ENCODE measurements around the gene CALY.
"Not testable (repeated sequence)": the region's sequence is repeated elsewhere in the genome, so short reads cannot be mapped to it uniquely, and the experiment has no call there.

Gene CALY

GRCh38 chr10:133336577-133337369 is at the start of gene CALY:
TSS of gene CALY (minus strand) at chr10:133336896. CDS start at chr10:133328989, 7,907 bp downstream.
- peak; percentile 30 for DNase-seq (ENCODE audit: low read depth)

- no peak for DNase-seq (ENCODE audit: low read depth)
These were observed 48.5 kb upstream of the CALY start for GRCh38 chr10:133385214-133385613.

- DNase-seq (ENCODE audit: low read depth), result no peak
These were observed 47.4 kb upstream of the CALY start for GRCh38 chr10:133384071-133384470.

- no peak for DNase-seq (ENCODE audit: low read depth)
These were observed 46.9 kb upstream of the CALY start for GRCh38 chr10:133383551-133383950.

GRCh38 chr10:133381036-133381435 is 44.3 kb upstream of the CALY start:
- no peak for DNase-seq (ENCODE audit: low read depth)

GRCh38 chr10:133379801-133380666 is 43.3 kb upstream of the CALY start:
- no peak for DNase-seq (ENCODE audit: low read depth)

GRCh38 chr10:133379152-133379800 is 42.6 kb upstream of the CALY start, which contains the start of gene PAOX:
TSS of gene PAOX (plus strand) at chr10:133379262. CDS start at chr10:133379317, 55 bp downstream.
- no peak for DNase-seq (ENCODE audit: low read depth)

GRCh38 chr10:133378251-133379096 is 41.8 kb upstream of the CALY start:
- no peak for DNase-seq (ENCODE audit: low read depth)

- DNase-seq (ENCODE audit: low read depth), result no peak
These were observed 41.1 kb upstream of the CALY start for GRCh38 chr10:133377818-133378250.

- no peak for DNase-seq (ENCODE audit: low read depth)
These were observed 40.5 kb upstream of the CALY start for GRCh38 chr10:133377025-133377817.

- not testable (repeated sequence) for DNase-seq (ENCODE audit: low read depth)
These were observed 39.5 kb upstream of the CALY start for GRCh38 chr10:133376183-133376582.

- no peak for DNase-seq (ENCODE audit: low read depth)
These were observed 38.8 kb upstream of the CALY start for GRCh38 chr10:133375357-133376115.

- peak; percentile 83 for DNase-seq (ENCODE audit: low read depth)
These were observed 36.7 kb upstream of the CALY start, which contains the start of gene ECHS1 for GRCh38 chr10:133373174-133374090. TSS of gene ECHS1 (minus strand) at chr10:133373354. CDS start at chr10:133373333, 21 bp downstream.

- no peak for DNase-seq (ENCODE audit: low read depth)
These were observed 35.8 kb upstream of the CALY start for GRCh38 chr10:133372507-133372906.

GRCh38 chr10:133370030-133370786 is 33.5 kb upstream of the CALY start:
- no peak for DNase-seq (ENCODE audit: low read depth)

GRCh38 chr10:133368153-133368552 is 31.5 kb upstream of the CALY start:
- DNase-seq (ENCODE audit: low read depth), result no peak

GRCh38 chr10:133367461-133367860 is 30.8 kb upstream of the CALY start:
- not testable (repeated sequence) for DNase-seq (ENCODE audit: low read depth)

GRCh38 chr10:133366751-133367150 is 30.1 kb upstream of the CALY start:
- DNase-seq (ENCODE audit: low read depth), result no peak

All from stimulated activated CD8-positive, alpha-beta memory T cell treated with anti-CD3 and anti-CD28 coated beads, Interleukin-7, amount 100 ng/mL, for 24 hours (primary cell).